ENCODE results near the gene PI4KA. TPM values are rescaled to one million over a fixed set of nuclear protein-coding genes. Genes with fewer than 3 reads are reported as not detected.

PI4KA gene
- total and polyA plus RNA-seq, 2 experiments from 2014 or later, result 17.1 to 38.1 TPM

DNA sequence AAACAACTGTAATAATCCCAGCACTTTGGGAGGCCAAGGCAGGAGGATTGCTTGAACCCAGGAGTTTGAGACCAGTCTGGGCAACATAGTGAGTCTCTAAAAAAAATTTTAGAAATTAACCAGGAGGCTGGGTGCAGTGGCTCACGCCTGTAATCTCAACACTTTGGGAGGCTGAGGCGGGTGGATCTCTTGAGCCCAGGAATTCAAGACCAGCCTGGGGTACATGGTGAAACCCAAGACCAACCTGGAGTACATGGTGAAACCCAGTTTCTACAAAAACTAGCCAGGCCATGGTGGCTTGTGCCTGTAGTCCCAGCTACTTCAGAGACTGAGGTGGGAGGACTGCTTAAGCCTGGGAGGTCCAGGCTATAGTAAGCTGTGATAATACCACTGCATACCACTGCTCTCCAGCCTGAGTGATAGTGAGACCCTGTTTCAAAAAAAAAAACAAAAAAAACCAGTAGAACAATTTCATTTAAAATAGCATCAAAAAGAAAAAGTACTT, 11.2 kb downstream of the PI4KA start:
- Mint-ChIP-seq H3K9me3 (no peaks in the 10 kb centered on the region), H3K27me3 (ENCODE audit: insufficient read depth, low read depth, poor library complexity) (peaks cover 5% of the 10 kb centered on the region), H3K27ac (no peak overlapping the region), H3K4me3 (no peak overlapping the region), H3K36me3 (ENCODE audit: low read depth) (no peaks in the 10 kb centered on the region), H3K4me1 (peaks cover 21% of the 10 kb centered on the region)
- H3K79me2 ChIP-seq (replicated peaks; ENCODE audit: insufficient read depth), result peaks cover 77% of the 10 kb centered on the region
- TF ChIP-seq CREB1 (CRISPR knock-in tag; IDR thresholded peaks at IDR 0.05; ENCODE audit: low read depth) (no peak), EZH2 (IDR thresholded peaks at IDR 0.05; ENCODE audit: low read depth, unreplicated experiment) (no peak), ZNF331 (CRISPR knock-in tag; IDR thresholded peaks at IDR 0.05; ENCODE audit: low read depth) (no peak), STAT1 (IDR thresholded peaks at IDR 0.05; ENCODE audit: unreplicated experiment) (no peak), EZH2phosphoT487 (IDR thresholded peaks at IDR 0.05; ENCODE audit: unreplicated experiment) (no peak), NANOG (IDR thresholded peaks at IDR 0.05; ENCODE audit: borderline replicate concordance) (no peak), POLR2AphosphoS5 (IDR thresholded peaks at IDR 0.05; ENCODE audit: low read depth) (no peak), ZNF114 (CRISPR knock-in tag; IDR thresholded peaks at IDR 0.05) (no peak)
- TF ChIP-seq, protein P1, sequence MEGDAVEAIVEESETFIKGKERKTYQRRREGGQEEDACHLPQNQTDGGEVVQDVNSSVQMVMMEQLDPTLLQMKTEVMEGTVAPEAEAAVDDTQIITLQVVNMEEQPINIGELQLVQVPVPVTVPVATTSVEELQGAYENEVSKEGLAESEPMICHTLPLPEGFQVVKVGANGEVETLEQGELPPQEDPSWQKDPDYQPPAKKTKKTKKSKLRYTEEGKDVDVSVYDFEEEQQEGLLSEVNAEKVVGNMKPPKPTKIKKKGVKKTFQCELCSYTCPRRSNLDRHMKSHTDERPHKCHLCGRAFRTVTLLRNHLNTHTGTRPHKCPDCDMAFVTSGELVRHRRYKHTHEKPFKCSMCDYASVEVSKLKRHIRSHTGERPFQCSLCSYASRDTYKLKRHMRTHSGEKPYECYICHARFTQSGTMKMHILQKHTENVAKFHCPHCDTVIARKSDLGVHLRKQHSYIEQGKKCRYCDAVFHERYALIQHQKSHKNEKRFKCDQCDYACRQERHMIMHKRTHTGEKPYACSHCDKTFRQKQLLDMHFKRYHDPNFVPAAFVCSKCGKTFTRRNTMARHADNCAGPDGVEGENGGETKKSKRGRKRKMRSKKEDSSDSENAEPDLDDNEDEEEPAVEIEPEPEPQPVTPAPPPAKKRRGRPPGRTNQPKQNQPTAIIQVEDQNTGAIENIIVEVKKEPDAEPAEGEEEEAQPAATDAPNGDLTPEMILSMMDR (conservative IDR thresholded peaks at IDR 0.05; ENCODE audit: low read depth in 2 of 2), result no peak
- TF ChIP-seq, protein P2, sequence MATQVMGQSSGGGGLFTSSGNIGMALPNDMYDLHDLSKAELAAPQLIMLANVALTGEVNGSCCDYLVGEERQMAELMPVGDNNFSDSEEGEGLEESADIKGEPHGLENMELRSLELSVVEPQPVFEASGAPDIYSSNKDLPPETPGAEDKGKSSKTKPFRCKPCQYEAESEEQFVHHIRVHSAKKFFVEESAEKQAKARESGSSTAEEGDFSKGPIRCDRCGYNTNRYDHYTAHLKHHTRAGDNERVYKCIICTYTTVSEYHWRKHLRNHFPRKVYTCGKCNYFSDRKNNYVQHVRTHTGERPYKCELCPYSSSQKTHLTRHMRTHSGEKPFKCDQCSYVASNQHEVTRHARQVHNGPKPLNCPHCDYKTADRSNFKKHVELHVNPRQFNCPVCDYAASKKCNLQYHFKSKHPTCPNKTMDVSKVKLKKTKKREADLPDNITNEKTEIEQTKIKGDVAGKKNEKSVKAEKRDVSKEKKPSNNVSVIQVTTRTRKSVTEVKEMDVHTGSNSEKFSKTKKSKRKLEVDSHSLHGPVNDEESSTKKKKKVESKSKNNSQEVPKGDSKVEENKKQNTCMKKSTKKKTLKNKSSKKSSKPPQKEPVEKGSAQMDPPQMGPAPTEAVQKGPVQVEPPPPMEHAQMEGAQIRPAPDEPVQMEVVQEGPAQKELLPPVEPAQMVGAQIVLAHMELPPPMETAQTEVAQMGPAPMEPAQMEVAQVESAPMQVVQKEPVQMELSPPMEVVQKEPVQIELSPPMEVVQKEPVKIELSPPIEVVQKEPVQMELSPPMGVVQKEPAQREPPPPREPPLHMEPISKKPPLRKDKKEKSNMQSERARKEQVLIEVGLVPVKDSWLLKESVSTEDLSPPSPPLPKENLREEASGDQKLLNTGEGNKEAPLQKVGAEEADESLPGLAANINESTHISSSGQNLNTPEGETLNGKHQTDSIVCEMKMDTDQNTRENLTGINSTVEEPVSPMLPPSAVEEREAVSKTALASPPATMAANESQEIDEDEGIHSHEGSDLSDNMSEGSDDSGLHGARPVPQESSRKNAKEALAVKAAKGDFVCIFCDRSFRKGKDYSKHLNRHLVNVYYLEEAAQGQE (IDR thresholded peaks at IDR 0.05; ENCODE audit: unreplicated experiment), result no peak
- TF ChIP-seq, protein P3, sequence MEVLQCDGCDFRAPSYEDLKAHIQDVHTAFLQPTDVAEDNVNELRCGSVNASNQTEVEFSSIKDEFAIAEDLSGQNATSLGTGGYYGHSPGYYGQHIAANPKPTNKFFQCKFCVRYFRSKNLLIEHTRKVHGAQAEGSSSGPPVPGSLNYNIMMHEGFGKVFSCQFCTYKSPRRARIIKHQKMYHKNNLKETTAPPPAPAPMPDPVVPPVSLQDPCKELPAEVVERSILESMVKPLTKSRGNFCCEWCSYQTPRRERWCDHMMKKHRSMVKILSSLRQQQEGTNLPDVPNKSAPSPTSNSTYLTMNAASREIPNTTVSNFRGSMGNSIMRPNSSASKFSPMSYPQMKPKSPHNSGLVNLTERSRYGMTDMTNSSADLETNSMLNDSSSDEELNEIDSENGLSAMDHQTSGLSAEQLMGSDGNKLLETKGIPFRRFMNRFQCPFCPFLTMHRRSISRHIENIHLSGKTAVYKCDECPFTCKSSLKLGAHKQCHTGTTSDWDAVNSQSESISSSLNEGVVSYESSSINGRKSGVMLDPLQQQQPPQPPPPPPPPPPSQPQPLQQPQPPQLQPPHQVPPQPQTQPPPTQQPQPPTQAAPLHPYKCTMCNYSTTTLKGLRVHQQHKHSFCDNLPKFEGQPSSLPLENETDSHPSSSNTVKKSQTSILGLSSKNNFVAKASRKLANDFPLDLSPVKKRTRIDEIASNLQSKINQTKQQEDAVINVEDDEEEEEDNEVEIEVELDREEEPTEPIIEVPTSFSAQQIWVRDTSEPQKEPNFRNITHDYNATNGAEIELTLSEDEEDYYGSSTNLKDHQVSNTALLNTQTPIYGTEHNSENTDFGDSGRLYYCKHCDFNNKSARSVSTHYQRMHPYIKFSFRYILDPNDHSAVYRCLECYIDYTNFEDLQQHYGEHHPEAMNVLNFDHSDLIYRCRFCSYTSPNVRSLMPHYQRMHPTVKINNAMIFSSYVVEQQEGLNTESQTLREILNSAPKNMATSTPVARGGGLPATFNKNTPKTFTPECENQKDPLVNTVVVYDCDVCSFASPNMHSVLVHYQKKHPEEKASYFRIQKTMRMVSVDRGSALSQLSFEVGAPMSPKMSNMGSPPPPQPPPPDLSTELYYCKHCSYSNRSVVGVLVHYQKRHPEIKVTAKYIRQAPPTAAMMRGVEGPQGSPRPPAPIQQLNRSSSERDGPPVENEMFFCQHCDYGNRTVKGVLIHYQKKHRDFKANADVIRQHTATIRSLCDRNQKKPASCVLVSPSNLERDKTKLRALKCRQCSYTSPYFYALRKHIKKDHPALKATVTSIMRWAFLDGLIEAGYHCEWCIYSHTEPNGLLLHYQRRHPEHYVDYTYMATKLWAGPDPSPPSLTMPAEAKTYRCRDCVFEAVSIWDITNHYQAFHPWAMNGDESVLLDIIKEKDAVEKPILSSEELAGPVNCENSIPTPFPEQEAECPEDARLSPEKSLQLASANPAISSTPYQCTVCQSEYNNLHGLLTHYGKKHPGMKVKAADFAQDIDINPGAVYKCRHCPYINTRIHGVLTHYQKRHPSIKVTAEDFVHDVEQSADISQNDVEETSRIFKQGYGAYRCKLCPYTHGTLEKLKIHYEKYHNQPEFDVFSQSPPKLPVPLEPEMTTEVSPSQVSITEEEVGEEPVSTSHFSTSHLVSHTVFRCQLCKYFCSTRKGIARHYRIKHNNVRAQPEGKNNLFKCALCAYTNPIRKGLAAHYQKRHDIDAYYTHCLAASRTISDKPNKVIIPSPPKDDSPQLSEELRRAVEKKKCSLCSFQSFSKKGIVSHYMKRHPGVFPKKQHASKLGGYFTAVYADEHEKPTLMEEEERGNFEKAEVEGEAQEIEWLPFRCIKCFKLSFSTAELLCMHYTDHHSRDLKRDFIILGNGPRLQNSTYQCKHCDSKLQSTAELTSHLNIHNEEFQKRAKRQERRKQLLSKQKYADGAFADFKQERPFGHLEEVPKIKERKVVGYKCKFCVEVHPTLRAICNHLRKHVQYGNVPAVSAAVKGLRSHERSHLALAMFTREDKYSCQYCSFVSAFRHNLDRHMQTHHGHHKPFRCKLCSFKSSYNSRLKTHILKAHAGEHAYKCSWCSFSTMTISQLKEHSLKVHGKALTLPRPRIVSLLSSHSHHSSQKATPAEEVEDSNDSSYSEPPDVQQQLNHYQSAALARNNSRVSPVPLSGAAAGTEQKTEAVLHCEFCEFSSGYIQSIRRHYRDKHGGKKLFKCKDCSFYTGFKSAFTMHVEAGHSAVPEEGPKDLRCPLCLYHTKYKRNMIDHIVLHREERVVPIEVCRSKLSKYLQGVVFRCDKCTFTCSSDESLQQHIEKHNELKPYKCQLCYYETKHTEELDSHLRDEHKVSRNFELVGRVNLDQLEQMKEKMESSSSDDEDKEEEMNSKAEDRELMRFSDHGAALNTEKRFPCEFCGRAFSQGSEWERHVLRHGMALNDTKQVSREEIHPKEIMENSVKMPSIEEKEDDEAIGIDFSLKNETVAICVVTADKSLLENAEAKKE (CRISPR knock-in tag; IDR thresholded peaks at IDR 0.05), result no peak
- TF ChIP-seq, protein P4, sequence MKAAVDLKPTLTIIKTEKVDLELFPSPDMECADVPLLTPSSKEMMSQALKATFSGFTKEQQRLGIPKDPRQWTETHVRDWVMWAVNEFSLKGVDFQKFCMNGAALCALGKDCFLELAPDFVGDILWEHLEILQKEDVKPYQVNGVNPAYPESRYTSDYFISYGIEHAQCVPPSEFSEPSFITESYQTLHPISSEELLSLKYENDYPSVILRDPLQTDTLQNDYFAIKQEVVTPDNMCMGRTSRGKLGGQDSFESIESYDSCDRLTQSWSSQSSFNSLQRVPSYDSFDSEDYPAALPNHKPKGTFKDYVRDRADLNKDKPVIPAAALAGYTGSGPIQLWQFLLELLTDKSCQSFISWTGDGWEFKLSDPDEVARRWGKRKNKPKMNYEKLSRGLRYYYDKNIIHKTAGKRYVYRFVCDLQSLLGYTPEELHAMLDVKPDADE (IDR thresholded peaks at IDR 0.05), result no peak
- H3K36me3 ChIP-seq (ENCODE audit: insufficient read depth), result no peaks in the 10 kb centered on the region
- peaks cover 9% of the 10 kb centered on the region; the same call in 1 of the 2 replicates for H3K4me1 ChIP-seq (ENCODE audit: insufficient read depth)
- H3K27me3 ChIP-seq (ENCODE audit: insufficient read depth), result no peaks in the 10 kb centered on the region
- H3K9me2 ChIP-seq (ENCODE audit: insufficient read depth), result no peaks in the 10 kb centered on the region
- DNase-seq (ENCODE audit: low spot score), result no peak
- H3K27ac ChIP-seq (ENCODE audit: low read depth), result no peak overlapping the region
- no peak overlapping the region for H2AFZ ChIP-seq
- H3K4me3 ChIP-seq, result no peak overlapping the region
- no peak overlapping the region for H3K4me2 ChIP-seq
- ATAC-seq, result no peak
- H3F3A ChIP-seq (replicated peaks; ENCODE audit: low read depth), result no peaks in the 10 kb centered on the region
- H4K20me1 ChIP-seq (replicated peaks; ENCODE audit: insufficient read depth), result peaks cover 13% of the 10 kb centered on the region
